Stimulated activated CD4-positive, alpha-beta T cell treated with anti-CD3 and anti-CD28 coated beads, TNF-alpha, amount 100 ng/mL, for 48 hours (primary cell): ENCODE results near the gene ADNP.
"Not testable (repeated sequence)": the region's sequence is repeated elsewhere in the genome, so short reads cannot be mapped to it uniquely, and the experiment has no call there.

ENCODE experiments used
- DNase-seq, 3 donors: peaks; one replicate each; pipeline ENCODE4 v3.0.0-alpha.2; 2020; ENCODE audit warnings: low read depth in 3 of 3

Gene ADNP

DNA sequence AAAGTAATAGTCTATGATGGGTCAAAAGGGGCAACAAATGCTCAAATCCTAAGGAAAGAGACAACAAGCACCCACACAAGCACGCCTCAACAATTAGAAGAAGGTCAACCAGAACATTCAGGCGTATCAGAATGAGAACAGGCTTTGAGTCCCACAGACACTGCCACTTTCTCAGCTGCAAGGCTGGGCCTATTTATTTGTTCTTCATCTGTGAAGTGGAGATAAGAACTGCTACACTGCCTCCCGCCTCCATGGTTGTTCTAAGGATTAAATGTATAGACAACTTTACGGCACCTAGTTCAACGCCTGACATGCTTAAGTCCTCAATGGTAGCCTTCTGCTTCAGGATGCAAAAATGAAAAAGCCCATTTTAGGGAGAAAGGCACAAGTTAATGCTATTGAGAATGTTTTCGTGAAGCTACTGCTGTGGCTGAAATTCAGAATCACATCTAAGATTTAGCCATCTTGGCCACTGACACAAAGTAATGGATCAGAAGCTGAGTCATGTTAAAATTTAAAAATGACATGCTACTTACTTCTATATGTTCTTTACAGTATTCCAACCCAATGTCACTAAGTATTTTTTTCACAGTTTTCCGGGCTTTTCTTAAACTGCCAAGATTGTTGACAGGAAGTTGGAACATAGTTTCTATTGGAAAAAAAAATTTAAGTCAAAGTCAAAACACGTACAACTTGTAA is 27.7 kb downstream of the ADNP start:
- no peak for DNase-seq

DNA sequence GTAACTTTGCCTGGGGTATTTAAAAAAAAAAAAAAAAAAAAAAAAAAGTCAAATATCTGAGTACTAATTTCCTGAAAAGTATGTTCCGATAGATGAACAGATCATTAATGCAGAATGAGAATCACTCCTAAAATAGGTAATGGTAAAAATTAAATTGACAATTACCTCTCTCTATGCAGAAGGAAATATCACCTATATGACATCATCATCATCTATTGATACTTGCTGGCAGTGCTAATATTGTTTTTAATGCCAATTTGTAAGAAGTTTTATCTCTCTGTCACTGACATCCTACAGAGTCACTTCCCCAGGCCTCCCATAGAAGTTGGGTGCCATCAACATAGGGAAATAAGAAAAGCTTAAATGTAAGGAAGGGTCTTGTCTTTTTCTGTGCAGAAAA is 29.9 kb downstream of the ADNP start:
- DNase-seq, result no peak

DNA sequence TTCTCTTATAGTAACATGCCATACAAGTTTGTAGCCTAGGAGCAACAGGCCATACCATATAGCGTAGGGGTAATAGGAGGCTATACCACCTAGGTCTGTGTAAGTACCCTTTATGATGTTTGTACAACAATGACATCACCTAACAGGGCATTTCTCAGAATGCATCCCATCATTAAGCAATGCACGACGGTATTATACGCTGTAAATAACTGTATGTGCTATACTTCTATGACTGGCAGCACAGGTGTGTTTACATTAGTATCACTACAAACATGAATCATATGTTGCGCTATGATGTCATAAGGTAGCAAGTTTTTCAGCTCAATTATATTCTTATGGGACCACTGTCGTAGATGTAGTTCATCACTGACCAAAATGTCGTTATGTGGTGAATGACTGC is 31.0 kb downstream of the ADNP start:
- DNase-seq, result no peak

DNA sequence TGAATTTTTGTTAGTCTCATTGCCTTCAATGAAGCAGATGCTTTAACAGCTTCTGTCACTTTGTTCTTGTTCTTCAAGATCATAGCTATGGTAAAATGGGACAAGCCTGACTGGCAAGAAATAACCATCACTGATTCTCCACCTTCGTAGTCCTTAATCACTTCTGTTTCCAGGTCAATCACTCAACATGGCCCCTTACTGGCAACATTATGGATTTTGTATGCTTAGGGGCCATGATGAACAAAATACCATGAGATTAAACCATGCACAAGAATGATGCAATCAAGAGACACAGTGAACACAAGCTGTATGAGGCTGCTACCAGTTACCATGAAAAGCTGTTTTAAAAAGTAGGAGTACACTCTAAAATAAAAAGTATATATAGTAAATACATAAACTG is 32.8 kb downstream of the ADNP start:
- DNase-seq, result no peak

DNA sequence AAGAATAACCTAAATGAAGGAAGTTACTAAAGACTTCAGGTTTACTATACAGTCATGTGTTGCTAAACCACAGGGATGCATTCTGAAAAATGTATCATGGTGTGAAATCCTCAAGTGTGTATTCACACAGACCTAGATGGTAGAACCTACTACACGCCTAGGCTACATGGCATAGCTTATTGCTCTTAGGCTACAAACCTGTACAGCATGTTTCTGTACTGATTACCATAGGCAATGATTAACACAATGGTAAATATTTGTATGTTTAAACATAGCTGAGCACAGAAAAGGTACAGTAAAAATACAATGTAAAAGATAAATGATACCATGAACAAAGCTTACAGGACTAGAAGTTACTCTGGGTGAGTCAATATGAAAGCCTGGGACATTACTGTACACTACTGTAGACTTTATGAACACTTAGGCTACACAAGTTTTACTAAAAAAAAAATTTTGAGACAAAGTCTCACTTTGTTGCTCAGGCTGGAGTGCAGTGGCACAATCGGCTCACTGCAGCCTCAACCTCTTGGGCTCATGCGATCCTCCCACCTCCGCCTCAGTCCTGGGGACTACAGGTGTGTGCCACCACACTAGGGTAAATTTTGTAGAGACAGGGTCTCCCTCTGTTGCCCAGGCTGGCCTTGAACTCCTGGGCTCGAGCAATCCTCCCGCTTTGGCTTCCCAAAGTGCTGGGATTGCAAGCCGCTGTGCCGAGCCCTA is 36.0 kb downstream of the ADNP start:
- no peak for DNase-seq

DNA sequence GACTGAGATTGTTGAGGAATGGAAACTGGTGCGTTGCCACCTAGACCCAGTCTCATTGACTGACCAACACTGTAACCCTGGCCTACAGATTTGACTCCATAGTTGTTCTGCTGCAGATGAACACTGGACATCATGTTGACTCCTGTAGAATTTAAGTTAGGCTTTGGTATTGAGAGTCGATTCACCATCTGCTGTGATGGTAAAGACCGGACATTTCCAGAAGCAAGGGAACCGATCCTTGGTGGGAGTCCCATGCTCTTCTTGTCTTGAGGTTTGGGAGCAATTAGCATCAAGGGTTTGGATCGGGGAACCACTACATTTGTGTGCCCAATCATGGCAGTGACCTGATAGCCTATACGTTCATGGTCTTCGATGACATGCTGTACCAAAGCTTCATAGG is 37.6 kb downstream of the ADNP start:
- no peak for DNase-seq

DNA sequence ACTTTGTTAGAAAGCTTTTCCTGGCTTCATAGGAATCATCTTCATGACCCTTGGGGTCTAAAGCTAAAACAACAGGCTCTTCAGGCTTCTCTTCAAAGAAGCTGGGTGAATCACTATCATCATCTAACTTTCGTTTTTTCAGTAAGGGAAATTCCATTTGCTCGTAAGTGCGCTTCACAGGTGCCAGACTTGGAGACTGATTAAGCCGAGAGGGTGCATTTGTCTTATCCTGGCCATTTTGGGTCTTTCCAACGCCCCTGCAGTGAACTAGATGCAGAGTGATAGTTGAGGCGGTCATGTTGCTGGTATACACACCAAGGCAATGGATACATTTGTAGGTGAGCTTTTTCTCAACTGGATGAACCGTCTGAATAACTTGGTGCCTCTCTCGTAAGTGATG is 38.8 kb downstream of the ADNP start:
- DNase-seq, result no peak

DNA sequence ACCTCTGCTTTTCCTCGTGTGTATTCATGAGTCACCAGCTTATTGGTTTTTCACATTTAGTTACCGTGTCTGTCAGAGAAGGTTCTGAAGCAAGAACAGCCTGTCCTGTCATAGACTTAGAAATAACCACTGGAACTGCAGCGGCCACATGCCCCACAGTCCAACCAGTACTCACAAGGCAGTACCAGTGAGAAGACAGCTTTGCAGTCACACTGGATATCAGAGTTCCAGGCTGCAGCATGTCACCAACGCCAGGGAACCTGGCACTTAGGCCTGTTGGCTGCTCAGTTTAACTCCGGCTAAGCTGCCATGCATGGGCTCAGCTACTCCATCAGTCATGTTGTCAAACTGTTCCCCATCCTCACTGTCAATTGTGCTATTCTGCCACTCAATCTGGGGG is 40.1 kb downstream of the ADNP start:
- DNase-seq, result no peak

DNA sequence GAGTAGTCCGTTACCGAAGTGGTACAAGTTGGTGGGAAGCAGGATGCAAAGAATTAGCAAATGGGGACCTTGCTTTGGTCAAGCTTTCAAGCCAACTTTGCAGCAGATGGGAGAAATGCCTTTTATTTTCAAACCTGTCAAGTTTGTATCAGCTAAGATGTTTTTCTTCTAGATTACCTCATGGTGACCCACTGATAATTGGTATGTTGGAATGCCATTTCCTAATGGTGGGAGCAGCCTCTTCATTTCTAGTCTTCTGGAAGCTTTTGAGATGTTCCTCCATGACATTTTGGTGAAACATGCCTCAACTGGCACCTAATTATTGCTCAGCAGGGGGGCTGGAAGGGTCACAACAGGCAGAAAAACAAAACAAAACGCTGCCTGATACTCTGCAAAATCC is 43.7 kb downstream of the ADNP start:
- no peak for DNase-seq

DNA sequence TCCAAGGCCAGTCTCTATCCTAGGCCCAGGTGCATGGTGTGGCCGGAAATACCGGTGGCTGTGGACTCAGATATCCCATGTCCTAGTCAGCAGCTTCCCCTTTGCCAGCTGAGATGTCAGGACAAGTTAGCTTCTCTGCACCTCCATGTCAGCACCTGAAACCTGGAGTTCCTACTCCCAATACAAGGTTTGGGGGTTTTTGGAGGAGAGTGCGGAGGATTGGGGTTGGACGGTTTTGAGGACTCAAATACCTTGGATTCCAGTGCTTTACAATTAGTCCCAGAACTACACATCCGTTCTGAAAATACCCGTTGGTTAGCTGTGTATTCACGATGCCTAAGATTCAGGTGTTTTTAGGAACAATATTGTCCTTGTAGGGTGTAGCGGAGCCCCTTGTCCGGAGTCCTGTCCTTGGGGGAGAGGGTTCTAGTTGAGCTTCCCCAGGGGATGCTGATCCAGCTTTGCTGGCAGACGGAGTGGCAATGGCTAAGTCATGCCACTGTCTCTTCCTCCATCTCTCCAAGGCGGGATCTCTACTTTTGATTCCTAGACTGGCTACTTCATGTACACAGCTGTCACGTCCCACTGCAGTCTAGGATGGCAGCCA is 45.0 kb downstream of the ADNP start:
- DNase-seq, result no peak

DNA sequence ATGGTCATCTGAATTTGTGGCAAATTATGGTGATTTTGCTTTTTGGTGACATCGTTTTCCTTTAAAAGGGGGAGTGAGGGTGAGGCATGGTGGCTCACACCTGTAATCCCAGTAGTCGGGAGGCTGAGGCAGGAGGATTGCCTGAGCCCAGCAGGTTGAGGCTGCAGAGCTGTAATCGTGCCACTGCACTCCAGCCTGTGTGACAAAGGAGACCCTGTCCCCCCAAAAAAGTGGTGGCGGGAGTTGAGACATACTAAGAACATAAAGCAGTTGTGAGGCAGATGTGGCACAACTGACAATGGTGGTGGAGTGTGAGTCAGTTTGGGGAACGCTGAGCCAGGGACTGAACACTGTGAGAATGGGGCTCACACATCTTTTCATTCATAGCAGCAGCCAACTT is 45.5 kb downstream of the ADNP start:
- DNase-seq, result no peak

DNA sequence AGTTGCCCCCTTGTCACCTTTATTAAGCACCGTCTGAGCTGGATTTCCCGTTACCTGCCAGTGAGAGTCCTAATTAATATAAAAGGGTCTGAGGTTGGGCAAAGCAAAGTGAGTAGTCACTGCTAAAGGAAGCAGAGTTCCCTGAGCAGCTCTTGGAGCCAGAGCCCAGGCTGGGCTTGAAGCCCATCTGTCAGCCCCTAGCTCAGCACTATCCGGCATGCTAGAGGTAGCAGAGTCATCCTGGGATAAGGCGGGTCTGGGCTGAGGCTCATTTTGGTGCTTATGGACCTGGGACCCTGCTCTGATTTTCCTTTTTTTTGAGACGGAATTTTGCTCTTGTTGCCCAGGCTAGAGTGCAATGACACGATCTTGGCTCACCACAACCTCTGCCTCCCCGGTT is 46.2 kb downstream of the ADNP start:
- DNase-seq, result no peak

DNA sequence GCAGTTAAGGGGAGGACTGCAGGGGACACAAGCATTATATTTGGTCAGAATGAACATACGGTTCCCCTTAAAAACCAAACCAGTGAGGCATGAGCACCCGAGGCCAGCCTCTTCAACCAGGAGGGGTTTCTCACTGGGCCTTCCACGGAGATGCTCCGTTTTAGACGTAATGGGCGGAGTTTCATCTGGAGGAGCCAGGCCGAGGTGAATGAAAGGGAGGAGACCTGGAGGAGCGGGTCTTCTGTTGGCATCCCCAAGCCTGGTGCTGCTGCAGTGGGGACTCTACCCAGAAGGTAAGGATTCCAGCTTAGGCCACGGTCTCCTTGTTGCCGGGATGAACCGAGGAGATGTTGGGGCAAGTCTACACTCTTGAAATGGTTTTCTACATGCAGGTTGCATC is 47.4 kb downstream of the ADNP start:
- DNase-seq, result no peak

DNA sequence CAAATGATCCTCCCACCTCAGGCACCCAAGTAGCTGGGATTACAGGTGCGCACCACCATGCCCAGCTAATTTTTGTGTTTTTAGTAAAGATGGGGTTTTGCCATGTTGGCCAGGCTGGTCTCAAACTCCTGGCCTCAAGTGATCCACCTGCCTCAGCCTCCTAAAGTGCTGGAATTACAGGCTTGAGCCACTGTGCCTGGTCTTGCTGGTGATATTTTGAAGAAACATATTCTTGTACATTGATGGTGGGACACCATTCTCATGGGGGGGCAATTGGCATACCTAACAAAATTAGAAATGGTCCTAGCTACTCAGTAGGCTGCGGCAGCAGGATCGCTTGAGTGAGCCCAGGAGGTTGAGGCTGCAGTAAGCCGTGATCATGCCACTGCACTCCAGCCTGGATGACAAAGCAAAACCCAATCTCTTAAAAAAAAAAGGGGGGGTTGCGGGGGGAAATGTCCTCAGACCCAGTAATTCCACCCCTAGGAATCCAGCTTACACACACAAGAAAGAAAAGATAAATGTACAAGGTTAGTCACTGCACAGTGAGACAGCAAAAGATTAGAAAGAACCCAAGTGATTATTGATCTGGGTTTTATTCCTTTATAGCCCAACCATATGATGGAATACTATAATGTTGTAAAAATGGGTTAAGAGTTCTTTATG is 49.3 kb downstream of the ADNP start:
- DNase-seq, result not testable (repeated sequence)

DNA sequence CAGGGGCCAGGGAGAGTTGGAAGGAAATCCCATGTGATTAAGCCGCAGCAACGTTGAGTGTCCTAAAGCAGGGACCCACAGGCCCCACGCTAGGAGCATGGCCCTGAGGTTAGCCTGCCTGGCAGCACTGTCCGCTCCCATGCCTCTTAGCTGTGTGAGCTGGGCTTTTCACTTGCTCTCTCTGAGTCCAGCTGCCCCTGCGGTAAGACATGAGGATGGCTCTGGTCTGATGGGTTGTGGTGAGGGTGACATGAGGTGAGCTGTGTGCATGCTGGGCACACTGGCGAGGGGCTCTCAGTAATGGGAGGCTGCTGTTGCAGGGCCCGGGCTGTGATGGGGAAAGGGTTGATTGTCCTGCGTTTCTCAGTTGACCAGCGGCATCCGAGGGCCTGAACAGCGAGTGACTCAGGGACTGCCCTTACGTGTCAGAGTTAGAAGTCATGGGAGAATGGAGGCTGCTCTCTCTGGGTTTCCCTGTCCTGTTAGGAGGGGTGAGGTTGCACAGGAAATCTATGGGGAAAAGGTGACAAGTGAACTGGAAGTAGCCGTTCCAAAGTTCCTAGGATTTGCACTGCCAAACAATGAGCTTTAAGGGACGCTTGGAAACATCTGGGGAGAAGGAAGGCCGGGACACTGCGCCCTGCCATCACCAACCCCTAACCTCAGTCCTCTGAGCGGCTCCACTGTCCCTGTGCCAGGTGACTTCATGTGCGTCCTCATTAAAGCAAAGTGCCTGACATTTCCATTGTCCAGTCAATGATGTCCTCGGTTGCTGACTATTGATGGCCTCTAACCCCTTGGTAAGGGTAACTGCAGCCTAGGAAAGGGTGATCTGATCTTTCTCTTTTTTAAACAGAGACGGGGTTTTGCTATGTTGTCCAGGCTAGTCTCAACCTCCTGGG is 51.3 kb downstream of the ADNP start:
- no peak for DNase-seq

DNA sequence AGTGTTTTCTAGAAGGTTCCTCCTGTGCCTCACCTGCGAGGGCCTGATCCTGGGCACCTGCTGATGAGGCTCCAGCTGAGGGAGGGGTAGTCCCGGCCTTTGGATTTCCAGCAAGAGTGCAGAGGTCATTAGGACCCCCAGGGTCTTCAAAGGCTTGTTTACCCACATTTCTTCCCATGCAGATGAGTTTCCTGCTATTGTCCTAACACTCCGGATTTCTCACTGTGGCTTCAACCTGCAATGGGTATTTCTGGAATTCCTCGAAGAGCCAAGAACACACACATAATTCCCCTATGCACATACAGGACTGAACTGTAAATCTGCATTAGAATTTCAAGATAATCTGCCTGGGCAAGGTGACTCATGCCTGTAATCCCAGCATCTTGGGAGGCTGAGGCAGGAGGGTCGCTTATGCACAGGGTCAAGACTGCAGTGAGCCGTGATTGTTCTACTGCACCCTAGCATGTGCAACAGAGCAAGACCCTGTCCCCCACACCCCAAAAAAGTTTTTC is 53.9 kb downstream of the ADNP start:
- no peak for DNase-seq

DNA sequence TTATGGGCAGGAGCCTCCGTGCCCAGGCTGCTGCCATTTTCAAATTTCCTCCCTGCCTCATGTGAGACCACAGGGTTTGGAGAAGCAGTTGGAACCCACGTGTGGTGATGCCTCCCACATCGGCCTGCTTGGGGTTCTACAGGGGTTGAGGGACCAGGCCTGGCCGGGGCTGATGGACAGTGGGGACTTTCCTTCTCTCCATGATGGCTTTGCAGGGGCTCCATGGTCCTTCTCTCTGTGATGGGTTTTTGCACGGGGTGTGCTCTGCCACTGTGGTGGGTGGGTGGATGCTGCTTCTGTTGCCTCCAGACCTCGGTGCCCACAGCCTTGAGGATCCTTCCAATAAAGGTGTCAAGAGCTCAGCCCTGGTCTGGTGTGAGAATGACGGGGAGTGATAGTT is 54.4 kb downstream of the ADNP start:
- no peak for DNase-seq

DNA sequence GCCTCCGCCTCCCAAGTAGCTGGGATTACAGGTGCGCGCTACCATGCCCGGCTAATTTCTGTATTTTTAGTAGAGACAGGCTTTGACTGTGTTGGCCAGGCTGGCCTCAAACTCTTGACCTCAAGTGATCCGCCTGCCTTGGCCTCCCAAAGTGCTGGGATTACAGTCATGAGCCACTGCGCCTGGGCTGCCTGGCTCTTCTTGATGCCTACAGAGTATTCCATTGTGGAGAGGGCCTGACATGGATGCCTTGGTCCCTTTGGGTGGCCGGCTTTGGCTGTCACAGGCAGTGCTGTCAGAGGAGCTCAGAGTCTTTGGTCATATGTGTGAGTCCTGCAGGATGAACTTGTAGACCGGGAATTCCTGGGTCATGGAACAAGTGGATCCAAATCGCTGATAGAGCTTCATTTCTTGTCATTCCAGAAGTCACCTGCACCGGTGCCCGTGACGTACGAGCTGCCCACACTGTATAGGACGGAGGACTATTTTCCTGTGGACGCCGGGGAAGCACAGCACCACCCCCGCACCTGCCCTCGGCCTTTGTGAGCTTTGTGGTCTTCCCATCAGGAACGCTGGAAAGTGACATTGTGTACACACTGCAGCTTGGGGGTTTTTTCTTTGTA is 55.1 kb downstream of the ADNP start:
- no peak for DNase-seq

DNA sequence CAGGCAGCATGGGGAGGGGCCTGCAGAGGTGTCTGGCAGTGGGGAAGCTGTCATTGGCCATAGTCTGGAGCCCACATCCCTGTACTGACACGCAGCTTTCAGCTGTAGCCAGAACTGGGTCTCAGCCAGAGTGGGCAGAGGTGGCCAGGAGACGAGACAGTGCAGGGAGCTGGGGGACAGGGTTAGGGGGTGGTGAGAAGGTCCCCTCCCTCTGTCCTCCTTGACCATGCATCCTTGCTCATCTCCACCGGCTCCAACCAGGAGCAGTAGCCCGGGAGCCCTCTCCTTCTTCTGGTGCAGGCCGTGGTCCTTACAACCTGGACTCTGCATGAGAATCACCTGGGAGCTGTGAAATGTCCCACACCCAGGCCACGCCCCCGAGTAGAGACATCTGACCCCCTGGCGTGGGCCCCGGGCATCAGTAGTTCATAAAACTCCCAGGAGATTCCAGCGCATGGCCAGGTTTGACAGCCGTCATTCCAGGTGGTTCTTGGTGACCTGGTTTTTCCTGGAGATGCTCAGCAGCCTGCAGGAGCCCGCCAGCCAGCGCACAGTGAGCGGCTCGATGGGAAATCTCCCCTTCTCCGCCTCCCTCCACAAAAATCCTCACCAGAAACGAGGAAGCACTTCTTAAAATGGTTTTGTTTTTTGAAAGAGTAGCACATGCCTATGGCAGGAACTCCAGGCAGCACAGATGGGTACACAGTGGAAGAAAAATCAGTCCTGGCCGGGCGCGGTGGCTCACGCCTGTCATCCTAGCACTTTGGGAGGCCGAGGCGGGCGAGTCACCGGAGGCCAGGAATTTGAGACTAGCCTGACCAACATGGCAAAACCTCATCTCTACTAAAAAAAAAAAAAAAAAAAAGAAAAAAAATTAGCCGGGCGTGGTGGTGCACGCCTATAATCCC is 56.2 kb downstream of the ADNP start:
- no peak for DNase-seq
